ENCODE measurements around the gene IL12RB1.

DNA sequence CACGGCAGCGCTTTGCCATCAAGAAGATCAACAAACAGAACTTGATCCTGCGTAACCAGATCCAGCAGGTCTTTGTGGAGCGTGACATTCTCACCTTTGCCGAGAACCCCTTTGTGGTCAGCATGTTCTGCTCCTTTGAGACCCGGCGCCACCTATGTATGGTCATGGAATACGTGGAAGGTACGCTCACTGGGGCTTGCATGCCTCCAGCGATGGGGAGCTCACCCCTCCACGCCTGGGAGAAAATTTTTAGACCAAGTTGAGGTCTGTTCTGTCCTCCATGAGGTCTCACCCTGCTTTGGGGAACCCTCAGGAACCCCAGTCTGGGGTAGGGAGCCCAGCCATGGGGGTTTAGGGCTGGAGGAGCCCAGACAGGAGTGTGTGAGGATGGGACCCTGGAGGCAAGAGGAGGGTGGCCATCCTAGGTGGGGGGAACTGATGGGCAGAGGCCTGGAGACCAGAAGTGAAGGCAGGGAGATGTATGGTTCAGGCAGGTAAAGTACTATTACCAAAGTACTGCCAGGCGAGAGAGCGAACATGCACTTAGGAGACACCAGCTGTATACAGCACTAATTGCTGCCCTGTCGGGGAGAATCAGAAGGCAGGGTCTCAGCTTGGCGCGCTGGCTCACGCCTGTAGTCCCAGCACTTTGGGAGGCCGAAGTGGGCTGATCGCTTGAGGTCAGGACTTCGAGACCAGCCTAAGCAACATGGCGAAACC is 43.9 kb upstream of the IL12RB1 start:
- no peak for TF ChIP-seq CTCF (conservative IDR thresholded peaks at IDR 0.05; ENCODE audit: low read length)
- TF ChIP-seq EZH2phosphoT487 (IDR thresholded peaks at IDR 0.05; ENCODE audit: borderline replicate concordance, low read depth, low read length): no peak

Measured in OCI-LY7 (cell line).